Upper lobe of left lung (tissue), 6 donors: Measurements from ENCODE around the gene SLC36A4. TPM values are rescaled to one million over a fixed set of nuclear protein-coding genes. Genes with fewer than 3 reads are reported as not detected.

Source experiments
- ATAC-seq, 2 donors: fragments of 200-7000 bp; cut with Tn5 transposase; one replicate each; pipeline ENCODE4 v1.9.1; 2022; ENCODE audit warnings: mild to moderate bottlenecking in 2 of 2, moderate library complexity in 2 of 2; ENCODE audit not compliant: low FRiP score in 2 of 2
- DNase-seq, 2 donors: peaks; one replicate each; pipeline ENCODE4 v3.0.0-alpha.2; 2019 to 2020
- H3K27ac ChIP-seq, 4 donors: fragments of 200-600 bp; sonication (generic); one replicate each; pipeline ENCODE4 v1.5.1; 2016 to 2019
- H3K27me3 ChIP-seq, 4 donors: fragments of 200-600 bp; sonication (generic); one replicate each; pipeline ENCODE4 v1.5.1; 2017 to 2019
- H3K36me3 ChIP-seq, 4 donors: fragments of 200-600 bp; sonication (generic); one replicate each; pipeline ENCODE4 v1.5.1; 2016 to 2019
- H3K4me1 ChIP-seq, 4 donors: fragments of 200-600 bp; sonication (generic); one replicate each; pipeline ENCODE4 v1.5.1; 2018 to 2019
- H3K4me3 ChIP-seq, 4 donors: fragments of 200-600 bp; sonication (generic); one replicate each; pipeline ENCODE4 v1.5.1; 2017 to 2019; ENCODE audit warnings: mild to moderate bottlenecking in 2 of 4, moderate library complexity in 1 of 4
- H3K9me3 ChIP-seq, 4 donors: fragments of 200-600 bp; sonication (generic); one replicate each; pipeline ENCODE4 v1.5.1; 2018 to 2019
- CTCF ChIP-seq, 6 experiments: fragments of 450-650 bp in 4 of 6; fragments of 200-600 bp in 2 of 6; sonication (generic) in 2 of 6; IDR thresholded peaks; one replicate each; pipeline ENCODE4 v1.5.1; 2016 to 2019; ENCODE audit warnings: antibody characterized with exemption in 6 of 6
- EP300 ChIP-seq, 4 donors: sonication (generic); formaldehyde crosslinking; IDR thresholded peaks; one replicate each; pipeline ENCODE4 v1.5.1; 2017; ENCODE audit warnings: antibody characterized with exemption in 4 of 4, control low read depth in 2 of 4
- POLR2A ChIP-seq, 4 donors: fragments of 450-650 bp; IDR thresholded peaks; one replicate each; pipeline ENCODE4 v1.5.1; 2016 to 2017; ENCODE audit warnings: antibody characterized with exemption in 4 of 4, mild to moderate bottlenecking in 2 of 4
- POLR2AphosphoS5 ChIP-seq, 2 donors: sonication (generic); formaldehyde crosslinking; IDR thresholded peaks; one replicate each; pipeline ENCODE4 v1.5.1; 2017; ENCODE audit warnings: antibody characterized with exemption in 2 of 2
- WGBS, 2 donors: methylation state at CpG; one replicate each; pipeline ENCODE4 v1.1.5; 2017 to 2018; 5-methylcytosine and 5-hydroxymethylcytosine counted together
- total RNA-seq, 6 donors: library from RNA; depleted of rRNA in 4 of 6; stranded (reverse); fragments of >200 nt in 4 of 6; gene quantifications; one replicate each; pipeline versions ENCODE4 v1.1.0 to v1.2.1, GENCODE V29; 2016 to 2021
- donor health status: DM: no; HTN: no; CAD: no; lungs with moderate emphysema.
- donor health status: DM: no; HTN: yes; CAD: no; lungs with severe emphysema.

SLC36A4 gene
- total RNA-seq, 6 donors from 2014 or later: 11.4 to 37.9 (median 16.7) TPM

- no peaks in the 10 kb centered on the region for H3K4me1 ChIP-seq
- no peaks in the 10 kb centered on the region for H3K9me3 ChIP-seq
- H3K27ac ChIP-seq: no peak overlapping the region
- H3K4me3 ChIP-seq: no peak overlapping the region
- no peak for DNase-seq
- 78 to 82% methylated on average over 4 of the region's 4 CpGs for WGBS, 2 donors
- TF ChIP-seq POLR2AphosphoS5 (IDR thresholded peaks at IDR 0.05) (no peak), EP300 (IDR thresholded peaks at IDR 0.05) (no peak), CTCF (IDR thresholded peaks at IDR 0.05) (no peak), POLR2A (IDR thresholded peaks at IDR 0.05) (no peak)
- H3K27me3 ChIP-seq: no peaks in the 10 kb centered on the region
- peak in 1 of 2 donors; percentile 28 for ATAC-seq
- no peaks in the 10 kb centered on the region for H3K36me3 ChIP-seq
Measured at GRCh38 chr11:93123351-93123898, 74.4 kb downstream of the SLC36A4 start.

GRCh38 chr11:93122535-93123235 lies 75.1 kb downstream of the SLC36A4 start:
- 81% methylated on average over 2 of the region's 2 CpGs for WGBS, 2 donors
- H3K4me3 ChIP-seq: no peak overlapping the region
- H3K27me3 ChIP-seq: no peaks in the 10 kb centered on the region
- no peaks in the 10 kb centered on the region for H3K36me3 ChIP-seq
- TF ChIP-seq CTCF (IDR thresholded peaks at IDR 0.05) (no peak), POLR2A (IDR thresholded peaks at IDR 0.05) (no peak), EP300 (IDR thresholded peaks at IDR 0.05) (no peak), POLR2AphosphoS5 (IDR thresholded peaks at IDR 0.05) (no peak)
- no peaks in the 10 kb centered on the region for H3K9me3 ChIP-seq
- H3K4me1 ChIP-seq: no peaks in the 10 kb centered on the region
- H3K27ac ChIP-seq: no peak overlapping the region
- ATAC-seq: no peak
- DNase-seq: no peak

- H3K9me3 ChIP-seq: no peaks in the 10 kb centered on the region
- DNase-seq (no peak), ATAC-seq (no peak)
- H3K36me3 ChIP-seq: no peaks in the 10 kb centered on the region
- no peaks in the 10 kb centered on the region for H3K27me3 ChIP-seq
- H3K4me1 ChIP-seq: no peaks in the 10 kb centered on the region
- H3K4me3 ChIP-seq: no peak overlapping the region
- no peak for TF ChIP-seq CTCF (IDR thresholded peaks at IDR 0.05)
- TF ChIP-seq POLR2AphosphoS5 (IDR thresholded peaks at IDR 0.05): no peak
- no peak for TF ChIP-seq EP300 (IDR thresholded peaks at IDR 0.05)
- TF ChIP-seq POLR2A (IDR thresholded peaks at IDR 0.05): no peak
- no peak overlapping the region for H3K27ac ChIP-seq
Measured at GRCh38 chr11:93118276-93118675, 79.5 kb downstream of the SLC36A4 start.

- Histone ChIP-seq H3K27ac (no peak overlapping the region), H3K4me1 (no peaks in the 10 kb centered on the region), H3K4me3 (no peak overlapping the region), H3K9me3 (no peaks in the 10 kb centered on the region), H3K36me3 (no peaks in the 10 kb centered on the region), H3K27me3 (no peaks in the 10 kb centered on the region)
- 41 to 42% methylated on average over 6 of the region's 6 CpGs for WGBS, 2 donors
- TF ChIP-seq POLR2A (IDR thresholded peaks at IDR 0.05) (no peak), POLR2AphosphoS5 (IDR thresholded peaks at IDR 0.05) (no peak), EP300 (IDR thresholded peaks at IDR 0.05) (no peak), CTCF (IDR thresholded peaks at IDR 0.05) (no peak)
- no peak for DNase-seq
- ATAC-seq: no peak
Measured at GRCh38 chr11:93117565-93117964, 80.2 kb downstream of the SLC36A4 start.
